HG02642 (cell line): ENCODE data around the gene DIPK1A.
A peak's percentile ranks its signal among the peaks of the same experiment; 100 is the strongest.

Experiments used
- ATAC-seq: cut with Tn5 transposase; IDR thresholded peaks from one replicate; pipeline ENCODE4 v1.9.1; 2021; ENCODE audit warnings: mild to moderate bottlenecking; ENCODE audit not compliant: unreplicated experiment, poor library complexity

Gene DIPK1A

DNA sequence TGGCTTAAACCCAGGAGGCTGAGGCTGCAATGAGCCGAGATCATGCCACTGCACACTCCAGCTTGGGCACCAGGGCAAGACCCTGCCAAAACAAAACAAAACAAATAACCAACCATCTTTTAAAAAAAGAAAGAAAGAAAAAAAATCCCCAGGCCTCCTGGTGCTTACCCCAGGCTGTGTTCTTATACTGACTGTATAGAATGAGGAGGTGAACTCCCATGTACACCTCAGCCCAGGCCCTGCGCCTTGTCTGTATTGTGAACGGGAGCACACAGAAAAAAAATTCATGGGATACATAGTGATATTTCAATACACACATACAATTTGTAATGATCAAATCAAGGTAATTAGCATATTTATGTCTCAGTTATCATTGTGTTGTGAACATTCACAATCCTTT lies 115.4 kb downstream of the DIPK1A start:
- no peak for ATAC-seq

DNA sequence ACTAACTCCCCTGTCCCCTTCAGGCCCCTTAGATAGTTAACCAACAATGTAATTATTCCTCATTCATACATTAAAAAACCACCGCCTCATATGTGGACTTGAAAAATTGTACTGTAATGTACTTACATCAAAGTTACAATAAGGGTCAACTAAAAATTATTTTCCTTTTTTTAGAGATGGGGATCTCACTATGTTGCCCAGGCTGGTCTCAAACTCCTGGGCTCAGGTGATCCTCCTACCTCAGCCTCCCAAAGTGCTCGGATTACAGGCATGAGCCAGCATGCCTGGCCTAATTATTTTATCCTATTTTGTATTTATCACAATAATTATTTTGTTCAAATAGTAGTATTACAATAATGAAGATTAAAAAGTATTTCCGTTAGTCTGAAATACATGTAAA lies 116.8 kb downstream of the DIPK1A start:
- no peak for ATAC-seq

DNA sequence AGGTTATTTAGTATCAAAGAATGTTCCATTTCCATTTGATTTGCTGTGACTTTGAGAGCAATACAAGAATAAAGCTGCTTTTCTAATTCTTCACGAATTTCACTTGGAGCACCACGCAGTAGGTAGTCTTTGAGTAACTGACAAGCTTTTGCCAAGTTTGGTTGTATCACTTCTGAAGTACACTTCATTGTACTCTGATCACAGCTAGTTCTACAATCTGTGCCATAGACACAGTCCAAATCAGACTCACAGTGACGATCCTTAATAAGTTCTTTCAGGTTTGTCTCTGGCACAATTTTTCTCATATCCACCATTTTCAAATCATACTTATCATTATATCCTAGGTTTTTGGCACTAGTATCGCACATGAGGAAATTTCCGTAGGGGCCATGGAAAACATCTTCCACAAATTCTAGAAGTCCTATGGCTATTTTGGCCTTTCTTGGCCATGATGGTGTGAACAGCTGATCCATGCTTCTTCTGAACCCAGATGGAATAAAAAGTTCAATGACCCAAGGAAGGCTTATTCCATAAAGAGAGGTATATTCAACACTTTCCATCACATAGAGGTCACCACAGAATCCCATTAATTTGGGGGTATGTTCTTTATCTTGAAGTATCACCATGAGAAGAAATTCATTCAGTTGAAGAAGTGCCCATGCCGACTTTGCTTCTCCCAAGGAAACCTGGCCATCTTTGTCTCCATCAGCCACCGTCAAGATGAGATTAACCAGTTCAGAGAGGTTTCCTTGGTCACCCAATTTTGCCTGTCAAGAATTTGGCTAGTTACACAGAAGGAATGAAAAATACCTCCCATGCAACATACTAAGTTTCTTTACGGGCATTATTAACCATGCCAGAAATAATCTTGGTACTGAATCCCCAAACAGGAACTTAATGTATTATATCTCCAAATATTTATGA lies 117.6 kb downstream of the DIPK1A start:
- ATAC-seq = no peak

DNA sequence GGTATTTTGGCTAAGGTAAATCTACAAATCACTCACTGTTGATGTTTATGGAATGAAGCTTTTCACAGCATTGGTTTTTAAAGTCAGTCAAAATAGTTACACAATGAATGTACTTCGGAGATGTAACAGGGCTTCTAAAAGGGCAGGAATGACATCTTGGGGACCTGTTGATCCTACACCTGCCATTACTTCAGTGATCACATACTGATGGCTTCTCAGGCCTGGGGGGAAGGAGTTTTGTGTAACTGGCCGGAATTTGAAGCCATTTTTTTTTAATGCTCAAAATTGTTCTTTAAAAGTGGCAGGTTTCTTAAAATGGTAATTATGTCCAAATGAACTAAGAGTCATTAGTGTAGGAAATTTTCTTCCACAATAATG lies 118.2 kb downstream of the DIPK1A start:
- ATAC-seq = no peak

DNA sequence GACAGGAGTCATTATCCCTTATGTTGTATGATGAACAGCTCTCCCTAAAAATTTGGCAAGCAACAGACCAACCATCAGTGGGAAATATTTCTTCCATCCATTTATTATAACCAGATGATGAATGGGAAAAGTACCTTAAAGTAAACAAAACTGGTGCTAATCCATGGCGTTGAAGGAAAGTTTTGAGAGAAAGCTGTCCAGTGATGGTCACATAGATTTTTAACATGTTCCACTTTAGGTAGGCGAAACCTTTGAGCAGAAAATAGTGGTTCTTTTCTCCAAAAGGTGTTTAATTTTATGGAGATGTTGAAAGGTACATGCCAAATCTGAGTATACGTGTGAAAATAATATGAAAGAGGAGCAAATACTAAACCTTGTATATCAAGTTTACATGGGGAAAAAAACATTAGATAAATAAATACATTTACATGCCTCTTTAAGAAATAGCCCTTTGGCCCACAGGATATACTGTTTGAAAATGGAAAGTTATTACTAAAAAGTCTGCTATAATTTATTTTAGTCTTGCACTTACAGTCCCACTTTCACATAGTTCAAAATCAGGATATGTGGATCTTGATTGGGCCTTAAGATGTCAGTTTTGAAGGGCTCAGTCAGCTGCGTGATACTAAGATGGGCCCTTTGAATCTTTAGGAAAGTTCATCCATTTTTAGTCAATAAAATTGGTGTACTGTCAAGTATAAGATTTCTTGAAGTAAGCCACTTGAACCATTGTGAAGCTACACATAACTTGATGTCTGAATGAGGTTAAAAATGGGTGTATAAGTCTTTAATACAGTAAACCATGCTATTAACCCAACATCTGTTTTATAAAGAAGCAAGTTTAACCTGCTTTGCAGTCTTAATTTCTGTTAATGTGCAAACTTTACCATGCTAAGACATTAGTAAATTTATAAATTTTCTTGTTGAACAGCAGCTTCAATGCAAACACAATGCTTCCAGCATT lies 118.9 kb downstream of the DIPK1A start:
- no peak for ATAC-seq

DNA sequence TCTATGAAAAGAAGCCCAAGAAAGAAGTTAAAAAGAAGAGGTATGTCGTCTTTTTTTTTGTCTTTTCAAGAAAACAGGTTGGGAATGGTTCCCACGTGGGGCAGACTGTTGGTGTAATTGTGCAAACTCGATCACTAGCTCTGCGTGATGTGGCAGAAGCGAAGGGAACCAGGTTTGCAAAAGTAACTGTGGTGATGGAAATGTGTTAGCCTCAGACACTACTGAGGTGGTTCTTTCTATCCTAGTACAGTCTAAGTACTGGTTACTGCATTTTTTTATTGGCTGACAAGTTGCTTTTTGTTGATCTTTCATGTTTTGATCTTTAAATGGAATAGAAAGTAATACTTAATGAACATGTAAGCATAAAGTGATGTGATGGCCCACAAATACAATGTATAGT lies 120.7 kb downstream of the DIPK1A start:
- no peak for ATAC-seq

DNA sequence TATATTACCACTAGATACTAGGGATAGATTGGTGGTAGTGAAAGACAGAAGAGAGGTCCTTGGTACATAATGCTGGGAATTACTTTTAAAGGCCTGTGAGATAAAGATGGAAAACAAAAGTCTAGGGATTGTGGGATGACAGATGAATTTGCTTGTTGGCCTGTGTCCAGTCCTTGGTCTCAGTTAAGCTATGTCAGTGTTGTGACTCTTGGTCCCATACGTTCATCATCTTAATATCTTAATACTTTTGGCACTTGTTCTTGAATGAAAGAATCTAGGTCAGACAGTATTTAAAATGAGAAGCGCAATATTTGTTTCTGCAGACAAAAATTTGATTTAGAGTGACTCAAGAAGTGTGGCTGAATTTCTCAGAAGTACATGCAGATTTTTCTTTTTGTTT lies 121.8 kb downstream of the DIPK1A start:
- no peak for ATAC-seq

DNA sequence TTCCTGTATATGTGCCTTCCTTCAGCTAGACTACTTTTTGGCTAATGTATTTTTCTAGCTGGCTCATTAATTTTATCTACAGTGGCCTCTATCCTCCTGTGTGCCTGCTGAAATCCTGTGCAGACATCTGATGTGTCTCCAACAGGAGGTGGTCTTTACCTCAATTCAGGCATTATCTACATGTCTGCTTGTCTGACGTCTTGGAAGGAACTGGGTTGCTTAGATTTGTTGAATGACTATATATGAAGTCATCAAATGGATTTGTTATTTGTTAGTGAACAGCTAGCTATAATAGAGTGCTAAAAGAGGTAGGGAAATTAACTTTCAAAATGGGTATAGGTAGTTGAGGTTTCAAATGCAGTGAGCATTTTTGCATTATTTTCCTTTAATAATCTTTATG lies 122.7 kb downstream of the DIPK1A start:
- ATAC-seq = no peak

DNA sequence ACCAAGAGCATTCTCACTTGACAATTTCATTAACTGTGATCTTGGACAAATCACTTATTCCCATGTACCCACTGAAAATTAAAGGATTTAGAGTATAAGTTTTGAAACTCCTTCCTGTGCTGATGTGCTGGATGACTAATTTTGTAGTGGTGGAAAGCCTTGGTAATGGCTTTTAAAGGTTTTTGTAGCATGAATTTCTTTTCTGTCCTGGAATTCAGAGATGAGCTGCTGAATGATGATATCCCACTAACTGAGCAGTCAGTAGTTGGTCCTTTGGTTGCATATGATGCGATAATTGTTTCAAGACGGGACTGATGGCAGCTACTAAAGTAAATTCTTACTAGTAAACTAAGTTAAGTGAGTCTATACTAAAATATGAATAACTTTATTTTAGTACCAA lies 124.2 kb downstream of the DIPK1A start:
- ATAC-seq = no peak

DNA sequence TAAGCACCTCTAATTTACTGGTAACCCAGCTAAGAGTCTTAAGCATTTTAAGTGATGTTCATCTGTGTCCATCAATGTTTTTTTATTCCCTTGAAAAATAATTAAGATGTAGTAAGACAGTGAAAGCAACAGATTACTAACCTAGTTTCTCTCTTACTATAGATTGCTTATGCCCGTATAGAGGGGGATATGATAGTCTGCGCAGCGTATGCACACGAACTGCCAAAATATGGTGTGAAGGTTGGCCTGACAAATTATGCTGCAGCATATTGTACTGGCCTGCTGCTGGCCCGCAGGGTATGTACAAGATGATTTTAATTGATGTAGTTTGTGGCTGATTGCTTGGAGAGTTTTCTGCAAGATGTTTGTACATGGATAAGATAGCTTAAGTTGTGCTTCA lies 126.6 kb downstream of the DIPK1A start:
- no peak for ATAC-seq

DNA sequence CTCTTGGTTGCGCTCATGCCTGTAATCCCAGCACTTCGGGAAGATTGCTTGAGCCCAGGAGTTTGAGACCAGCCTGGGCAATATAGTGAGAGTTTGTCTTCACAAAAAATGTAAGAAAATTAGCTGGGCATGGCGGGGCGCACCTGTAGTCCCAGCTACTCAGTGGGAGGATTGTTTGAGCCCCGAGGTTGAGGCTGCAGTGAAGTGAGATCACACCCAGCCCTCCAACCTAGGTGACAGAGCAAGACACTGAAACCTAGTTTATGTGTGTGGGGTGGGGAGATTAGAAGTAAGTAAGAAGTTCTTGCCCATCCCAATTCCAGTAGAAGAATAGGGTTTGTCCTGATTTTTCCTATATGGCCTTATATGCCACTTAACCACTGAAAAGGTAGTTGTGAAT lies 127.4 kb downstream of the DIPK1A start:
- ATAC-seq = no peak

DNA sequence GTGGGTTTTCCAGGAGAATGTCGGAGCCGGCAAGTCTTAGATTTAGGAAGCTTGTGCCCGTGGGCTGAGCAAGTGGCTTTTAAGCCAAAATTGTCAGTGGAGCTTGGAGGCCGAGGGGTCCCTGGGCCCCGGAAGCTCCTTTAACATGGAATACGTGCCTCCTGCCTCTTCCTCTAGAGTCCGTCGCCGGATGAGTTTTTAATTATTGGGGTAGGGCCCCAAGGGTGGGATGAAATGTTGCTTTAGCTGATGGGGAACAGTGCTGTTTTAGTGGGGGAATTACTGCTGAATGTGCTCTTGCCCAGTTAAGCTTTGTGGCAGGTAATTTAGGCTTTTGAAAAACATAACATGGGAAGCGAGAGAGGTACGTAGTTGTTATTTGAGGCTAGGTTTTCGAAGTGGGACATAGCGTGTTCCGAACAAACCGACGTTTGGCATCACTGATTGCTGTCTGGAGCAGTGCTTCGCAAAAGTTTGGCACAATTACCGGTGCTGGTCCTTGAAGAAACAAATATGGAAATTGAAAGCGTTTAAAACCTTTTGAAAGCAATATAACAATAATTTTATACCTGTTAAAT lies 128.6 kb downstream of the DIPK1A start:
- ATAC-seq = peak; percentile 2

DNA sequence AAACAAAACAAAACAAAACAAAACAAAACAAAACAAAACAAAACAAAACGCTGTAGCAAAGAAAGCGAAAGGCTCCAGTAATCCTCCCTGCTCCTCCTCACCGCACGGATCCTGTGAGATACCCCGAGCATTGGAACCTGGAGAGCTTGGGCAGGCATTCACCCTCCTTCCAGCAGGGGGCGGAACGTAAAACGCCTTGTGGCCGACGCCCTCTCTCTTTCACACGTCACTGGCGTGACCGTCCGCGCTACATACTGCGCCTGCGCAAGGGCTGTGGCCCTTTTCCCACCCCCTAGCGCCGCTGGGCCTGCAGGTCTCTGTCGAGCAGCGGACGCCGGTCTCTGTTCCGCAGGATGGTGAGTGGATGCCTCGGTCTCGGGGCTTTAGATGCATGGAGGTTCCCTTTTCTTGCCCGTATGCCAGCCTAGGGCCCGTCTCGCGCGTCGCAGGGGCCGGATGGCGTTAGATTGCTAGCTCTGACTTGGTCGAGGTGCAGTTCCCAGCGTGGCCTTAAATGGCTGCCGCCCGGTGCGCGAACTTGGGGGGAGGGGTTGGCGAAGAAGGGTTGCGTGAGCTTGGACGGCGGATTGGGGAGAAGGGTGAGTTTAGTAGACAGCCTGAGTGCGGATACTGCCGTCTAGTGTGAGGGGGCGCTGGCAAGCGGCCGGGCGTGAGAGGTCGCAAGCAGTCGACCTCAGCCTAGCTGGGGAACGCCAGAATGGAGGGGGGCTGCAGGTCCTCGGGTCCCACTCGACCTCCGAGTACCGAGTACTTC lies 129.3 kb downstream of the DIPK1A start, which contains the start of gene RPL5:
TSS of gene RPL5 (plus strand) at position 279 of the 775 bp plus-strand sequence. CDS start at position 354, 75 bp downstream.
- ATAC-seq = peak; percentile 96

DNA sequence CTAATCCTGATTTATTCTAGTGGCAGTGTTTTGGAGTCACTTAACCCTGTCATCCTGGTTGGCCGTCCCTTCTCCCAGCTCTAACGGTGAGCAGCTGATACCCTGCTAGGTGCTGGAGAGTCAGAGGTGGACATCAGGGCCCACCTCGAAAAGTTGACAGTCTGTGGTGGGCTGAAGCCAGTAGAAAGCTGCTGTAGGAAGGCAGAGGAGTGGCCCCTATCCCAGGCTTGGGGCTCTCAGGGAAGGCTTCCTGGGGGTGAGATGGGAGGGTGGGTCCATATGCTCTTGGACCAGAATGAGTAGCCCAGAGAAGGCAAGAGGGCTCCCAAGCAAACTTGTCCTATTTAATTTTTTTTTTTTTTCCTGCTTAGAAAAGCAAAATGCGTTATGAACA lies 129.9 kb downstream of the DIPK1A start:
- no peak for ATAC-seq

DNA sequence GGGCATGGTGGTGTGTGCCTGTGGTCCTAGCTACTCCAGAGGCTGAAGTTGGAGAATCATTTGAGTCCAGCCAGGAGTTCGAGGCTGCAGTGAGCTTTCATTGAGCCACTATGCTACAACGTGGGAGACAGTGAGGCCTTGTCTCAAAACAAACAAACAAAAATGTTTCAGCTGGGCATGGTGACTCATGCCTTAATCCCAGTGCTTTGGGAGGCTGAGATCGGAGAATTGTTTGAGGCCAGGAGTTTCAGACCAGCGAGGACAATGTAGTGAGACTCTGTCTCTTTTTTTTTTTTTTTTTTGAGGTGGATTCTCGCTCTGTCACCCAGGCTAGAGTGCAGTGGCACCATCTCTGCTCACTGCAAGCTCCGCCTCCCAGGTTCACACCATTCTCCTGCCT lies 134.5 kb downstream of the DIPK1A start:
- no peak for ATAC-seq

DNA sequence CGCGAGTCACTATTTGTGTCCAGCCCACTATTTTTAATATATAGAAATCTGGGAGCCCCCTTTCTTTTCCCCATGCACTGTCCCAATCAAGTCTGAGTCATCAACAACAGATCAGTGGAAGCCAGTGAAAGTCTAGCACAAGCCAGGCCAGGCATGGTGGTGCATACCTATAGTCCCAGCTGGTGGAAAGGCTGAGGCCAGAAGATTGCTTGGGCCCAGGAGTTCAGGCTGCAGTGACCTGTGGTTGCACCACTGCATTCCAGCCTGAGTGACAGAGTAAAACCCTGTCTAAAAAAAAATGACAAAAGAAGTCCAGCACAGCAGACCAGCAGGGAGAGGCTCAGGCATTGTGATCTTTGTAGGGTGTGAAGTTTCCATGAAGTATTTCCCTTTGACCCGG lies 138.4 kb downstream of the DIPK1A start:
- ATAC-seq = no peak

DNA sequence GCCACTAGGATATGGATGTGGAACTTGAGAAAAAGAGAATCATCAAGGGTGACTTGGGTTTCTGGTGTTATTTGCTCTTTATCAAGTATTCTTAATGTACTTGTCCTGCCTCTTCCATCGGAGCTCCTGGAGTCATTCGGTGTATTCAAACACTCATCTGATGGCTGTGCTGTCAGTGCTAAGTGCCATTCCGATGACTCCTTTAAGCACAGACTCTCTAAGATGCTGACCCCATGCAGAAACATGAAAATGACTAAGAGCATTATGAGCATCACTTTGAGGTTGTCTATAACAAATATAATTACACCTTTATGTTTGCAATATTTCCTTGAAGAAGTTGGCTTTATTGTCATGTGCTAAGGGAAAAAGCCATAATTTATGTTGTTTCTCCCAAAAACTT lies 140.7 kb downstream of the DIPK1A start:
- ATAC-seq = no peak

DNA sequence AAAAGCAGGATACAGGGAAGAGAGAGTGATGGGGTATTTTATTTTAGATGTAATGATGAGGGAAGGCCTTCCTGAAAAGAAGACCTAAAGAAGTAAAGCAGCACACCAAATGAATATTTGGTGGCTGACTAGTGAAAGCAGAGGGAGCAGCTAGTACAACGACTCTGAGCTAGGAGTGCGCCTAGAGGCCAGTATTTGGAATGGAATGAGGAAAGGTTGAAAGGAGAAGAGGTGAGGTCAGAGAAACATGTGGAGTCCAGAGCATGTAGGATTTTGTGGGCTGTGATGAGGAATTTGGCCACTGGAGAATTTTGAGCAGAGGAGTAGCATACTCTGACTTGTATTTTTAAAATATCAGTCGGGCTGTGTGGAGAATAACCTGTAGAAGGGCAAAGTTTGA lies 141.2 kb downstream of the DIPK1A start:
- ATAC-seq = no peak

DNA sequence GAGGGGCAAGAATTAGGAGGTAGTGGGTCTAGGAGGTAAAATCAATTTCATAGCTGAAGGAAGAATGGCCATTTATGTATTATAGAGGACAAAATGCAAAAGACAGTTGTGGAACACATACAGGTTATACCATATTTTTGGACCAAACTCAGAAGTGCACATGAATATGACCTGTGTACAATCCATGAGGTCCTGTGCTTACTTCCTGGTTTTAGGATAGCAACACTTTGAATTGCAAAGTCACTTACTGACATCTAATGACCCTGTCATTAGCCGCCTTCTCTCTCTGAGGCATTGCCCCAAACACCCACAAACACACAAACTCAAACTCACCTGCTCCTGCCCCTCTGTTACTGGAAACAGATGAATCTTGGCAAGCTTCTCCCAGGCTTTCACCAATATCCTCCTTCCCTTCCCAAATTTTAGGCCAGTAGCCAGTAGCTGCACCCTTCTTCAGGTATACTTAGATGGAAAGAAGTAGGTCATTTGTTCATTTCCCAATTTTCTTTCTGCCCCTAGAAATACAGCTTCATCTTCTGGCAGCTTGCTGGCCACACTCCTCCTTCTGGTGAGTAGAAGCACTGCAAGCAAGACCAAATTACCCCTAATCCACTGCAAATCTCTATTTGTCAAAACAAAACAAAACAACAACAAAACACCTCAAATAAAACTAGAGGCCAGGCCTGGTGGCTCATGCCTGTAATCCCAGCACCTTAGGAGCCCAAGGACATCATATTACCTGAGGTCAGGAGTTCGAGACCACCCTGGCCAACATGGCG lies 143.1 kb downstream of the DIPK1A start:
- peak; percentile 66 for ATAC-seq
